Stomach (tissue), 4 donors: Measurements from ENCODE around the gene HECTD2.
"Not testable (repeated sequence)": the region's sequence is repeated elsewhere in the genome, so short reads cannot be mapped to it uniquely, and the experiment has no call there.

Experiments used
- EP300 ChIP-seq: sonication (generic); formaldehyde crosslinking; IDR thresholded peaks from one replicate; pipeline ENCODE4 v1.6.1; 2017; ENCODE audit warnings: antibody characterized with exemption
- POLR2A ChIP-seq, 4 donors: fragments of 450-650 bp; IDR thresholded peaks; one replicate each; pipeline ENCODE4 v1.6.1; 2016; ENCODE audit warnings: antibody characterized with exemption in 4 of 4, control low read depth in 2 of 4, mild to moderate bottlenecking in 1 of 4, moderate library complexity in 1 of 4
- POLR2AphosphoS5 ChIP-seq, 3 donors: sonication (generic); formaldehyde crosslinking; IDR thresholded peaks; one replicate each; pipeline ENCODE4 v1.6.1; 2016; ENCODE audit warnings: antibody characterized with exemption in 3 of 3
- TF ChIP-seq, protein P1 (sequence below), 7 experiments: fragments of 450-650 bp in 4 of 7; fragments of 200-600 bp in 3 of 7; sonication (generic) in 3 of 7; IDR thresholded peaks; one replicate each; pipeline ENCODE4 v1.5.1; 2016 to 2019; ENCODE audit warnings: antibody characterized with exemption in 7 of 7, control low read depth in 2 of 7, mild to moderate bottlenecking in 1 of 7

DNA sequence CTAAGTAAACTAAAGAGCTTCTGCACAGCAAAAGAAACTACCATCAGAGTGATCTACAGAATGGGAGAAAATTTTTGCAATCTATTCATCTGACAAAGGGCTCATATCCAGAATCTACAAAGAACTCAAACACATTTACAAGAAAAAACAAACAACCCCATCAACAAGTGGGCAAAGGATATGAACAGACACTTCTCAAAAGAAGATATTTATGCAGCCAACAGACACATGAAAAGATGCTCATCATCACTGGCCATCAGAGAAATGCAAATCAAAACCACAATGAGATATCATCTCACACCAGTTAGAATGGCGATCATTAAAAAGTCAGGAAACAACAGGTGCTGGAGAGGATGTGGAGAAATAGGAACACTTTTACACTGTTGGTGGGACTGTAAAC lies 124.6 kb downstream of the HECTD2 start:
- TF ChIP-seq, protein P1, sequence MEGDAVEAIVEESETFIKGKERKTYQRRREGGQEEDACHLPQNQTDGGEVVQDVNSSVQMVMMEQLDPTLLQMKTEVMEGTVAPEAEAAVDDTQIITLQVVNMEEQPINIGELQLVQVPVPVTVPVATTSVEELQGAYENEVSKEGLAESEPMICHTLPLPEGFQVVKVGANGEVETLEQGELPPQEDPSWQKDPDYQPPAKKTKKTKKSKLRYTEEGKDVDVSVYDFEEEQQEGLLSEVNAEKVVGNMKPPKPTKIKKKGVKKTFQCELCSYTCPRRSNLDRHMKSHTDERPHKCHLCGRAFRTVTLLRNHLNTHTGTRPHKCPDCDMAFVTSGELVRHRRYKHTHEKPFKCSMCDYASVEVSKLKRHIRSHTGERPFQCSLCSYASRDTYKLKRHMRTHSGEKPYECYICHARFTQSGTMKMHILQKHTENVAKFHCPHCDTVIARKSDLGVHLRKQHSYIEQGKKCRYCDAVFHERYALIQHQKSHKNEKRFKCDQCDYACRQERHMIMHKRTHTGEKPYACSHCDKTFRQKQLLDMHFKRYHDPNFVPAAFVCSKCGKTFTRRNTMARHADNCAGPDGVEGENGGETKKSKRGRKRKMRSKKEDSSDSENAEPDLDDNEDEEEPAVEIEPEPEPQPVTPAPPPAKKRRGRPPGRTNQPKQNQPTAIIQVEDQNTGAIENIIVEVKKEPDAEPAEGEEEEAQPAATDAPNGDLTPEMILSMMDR (IDR thresholded peaks at IDR 0.05): not testable (repeated sequence)
- TF ChIP-seq POLR2AphosphoS5 (IDR thresholded peaks at IDR 0.05); POLR2A (IDR thresholded peaks at IDR 0.05); EP300: not testable (repeated sequence)
